Limb (tissue), 2 donors: ENCODE results near the gene MTHFD1L.

Experiments
- DNase-seq, 2 donors: peaks; one replicate each; pipeline ENCODE4 v3.0.0-alpha.2; 2016; ENCODE audit errors: extremely low spot score in 2 of 2

The MTHFD1L gene

GRCh38 chr6:150987855-150988464 lies 122.5 kb downstream of the MTHFD1L start:
- DNase-seq = no peak

- DNase-seq = no peak
These were observed 126.0 kb downstream of the MTHFD1L start for GRCh38 chr6:150991487-150991886.

- DNase-seq = no peak
These were observed 126.8 kb downstream of the MTHFD1L start for GRCh38 chr6:150992262-150992661.

GRCh38 chr6:150992703-150993102 lies 127.2 kb downstream of the MTHFD1L start:
- no peak for DNase-seq

- DNase-seq = no peak
These were observed 127.8 kb downstream of the MTHFD1L start for GRCh38 chr6:150993253-150993652.

- DNase-seq = no peak
These were observed 128.5 kb downstream of the MTHFD1L start for GRCh38 chr6:150994026-150994425.

GRCh38 chr6:150996968-150997367 lies 131.5 kb downstream of the MTHFD1L start:
- DNase-seq = no peak

- DNase-seq = no peak
These were observed 133.6 kb downstream of the MTHFD1L start for GRCh38 chr6:150999107-150999506.

- DNase-seq = no peak
These were observed 134.1 kb downstream of the MTHFD1L start for GRCh38 chr6:150999576-150999975.

GRCh38 chr6:151001387-151002056 lies 136.0 kb downstream of the MTHFD1L start:
- DNase-seq = no peak

GRCh38 chr6:151002057-151002450 lies 136.6 kb downstream of the MTHFD1L start:
- no peak for DNase-seq

- DNase-seq = no peak
These were observed 137.0 kb downstream of the MTHFD1L start for GRCh38 chr6:151002491-151002935.

GRCh38 chr6:151004383-151005024 lies 139.0 kb downstream of the MTHFD1L start:
- no peak for DNase-seq

- no peak for DNase-seq
These were observed 139.7 kb downstream of the MTHFD1L start for GRCh38 chr6:151005164-151005563.

- DNase-seq = no peak
These were observed 140.6 kb downstream of the MTHFD1L start for GRCh38 chr6:151005896-151006632.

GRCh38 chr6:151007076-151007475 lies 141.6 kb downstream of the MTHFD1L start:
- no peak for DNase-seq

- DNase-seq = no peak
These were observed 142.4 kb downstream of the MTHFD1L start for GRCh38 chr6:151007922-151008321.

- no peak for DNase-seq
These were observed 142.9 kb downstream of the MTHFD1L start for GRCh38 chr6:151008425-151008824.

- no peak for DNase-seq
These were observed 144.1 kb downstream of the MTHFD1L start for GRCh38 chr6:151009576-151009975.

- no peak for DNase-seq
These were observed 144.6 kb downstream of the MTHFD1L start for GRCh38 chr6:151010071-151010470.

GRCh38 chr6:151012321-151013294 lies 147.1 kb downstream of the MTHFD1L start:
- DNase-seq = no peak
